GM23338 (cell line): ENCODE results near the gene BCAS3. TPM values are rescaled to one million over a fixed set of nuclear protein-coding genes. Genes with fewer than 3 reads are reported as not detected.

Source experiments
- ATAC-seq: fragments of 200-7000 bp; cut with Tn5 transposase; 3 replicates; pipeline ENCODE4 v1.9.1; 2020
- DNase-seq: peaks from one replicate; pipeline ENCODE4 v3.0.0-alpha.2; 2015; ENCODE audit warnings: low spot score
- H2AFZ ChIP-seq: fragments of 200-600 bp; sonication (generic); 2 replicates; pipeline ENCODE4 v1.8.0; 2016; ENCODE audit warnings: antibody characterized with exemption, mild to moderate bottlenecking, moderate library complexity
- H3F3A ChIP-seq: fragments of 200-600 bp; sonication (generic); replicated peaks from 2 replicates; pipeline ENCODE4 v1.8.0; 2017; ENCODE audit warnings: antibody characterized with exemption, mixed run types, low read depth
- H3K27ac ChIP-seq: fragments of 200-600 bp; sonication (generic); 2 replicates; pipeline ENCODE4 v1.6.1; 2016; ENCODE audit warnings: low read depth
- H3K27me3 ChIP-seq: fragments of 200-600 bp; sonication (generic); 2 replicates; pipeline ENCODE4 v1.8.0; 2016; ENCODE audit warnings: mild to moderate bottlenecking, mixed run types, moderate library complexity; ENCODE audit not compliant: insufficient read depth
- H3K36me3 ChIP-seq: fragments of 200-600 bp; sonication (generic); 2 replicates; pipeline ENCODE4 v1.8.0; 2016; ENCODE audit warnings: mild to moderate bottlenecking; ENCODE audit not compliant: insufficient read depth
- H3K4me1 ChIP-seq: fragments of 200-600 bp; sonication (generic); 2 replicates; pipeline ENCODE4 v1.8.0; 2016; ENCODE audit warnings: mild to moderate bottlenecking, moderate library complexity; ENCODE audit not compliant: insufficient read depth
- H3K4me2 ChIP-seq: fragments of 200-600 bp; sonication (generic); 2 replicates; pipeline ENCODE4 v1.7.1; 2017; ENCODE audit warnings: mixed run types
- H3K4me3 ChIP-seq: fragments of 200-600 bp; sonication (generic); 2 replicates; pipeline ENCODE4 v1.6.1; 2016; ENCODE audit warnings: mixed run types
- H3K79me2 ChIP-seq: fragments of 200-600 bp; sonication (generic); replicated peaks from 2 replicates; pipeline ENCODE4 v1.8.0; 2017; ENCODE audit warnings: mild to moderate bottlenecking; ENCODE audit not compliant: insufficient read depth
- H3K9me2 ChIP-seq: fragments of 200-600 bp; sonication (generic); 2 replicates; pipeline ENCODE4 v1.8.0; 2017; ENCODE audit not compliant: insufficient read depth
- H4K20me1 ChIP-seq: fragments of 200-600 bp; sonication (generic); replicated peaks from 2 replicates; pipeline ENCODE4 v1.8.0; 2017; ENCODE audit warnings: mild to moderate bottlenecking; ENCODE audit not compliant: insufficient read depth
- H3K27ac Mint-ChIP-seq: 2 replicates; pipeline ENCODE4 v1.8.0; 2020; ENCODE audit warnings: inconsistent platforms, mild to moderate bottlenecking, moderate library complexity, mixed read lengths
- H3K27me3 Mint-ChIP-seq: 3 replicates; pipeline ENCODE4 v1.8.0; 2022; ENCODE audit warnings: low read depth, mild to moderate bottlenecking, moderate library complexity, mixed read lengths, inconsistent platforms; ENCODE audit not compliant: insufficient read depth, poor library complexity
- H3K36me3 Mint-ChIP-seq: 3 replicates; pipeline ENCODE4 v1.8.0; 2021; ENCODE audit warnings: low read depth, mild to moderate bottlenecking, inconsistent platforms, moderate library complexity, mixed read lengths
- H3K4me1 Mint-ChIP-seq: 3 replicates; pipeline ENCODE4 v1.8.0; 2020; ENCODE audit warnings: mild to moderate bottlenecking, inconsistent platforms, mixed read lengths
- H3K4me3 Mint-ChIP-seq: 3 replicates; pipeline ENCODE4 v1.8.0; 2021; ENCODE audit warnings: moderate library complexity, mild to moderate bottlenecking, inconsistent platforms, mixed read lengths
- H3K9me3 Mint-ChIP-seq: 3 replicates; pipeline ENCODE4 v1.8.0; 2020; ENCODE audit warnings: moderate library complexity, mild to moderate bottlenecking, inconsistent platforms, mixed read lengths
- CREB1 ChIP-seq: fragments of 250-450 bp; sonication (Bioruptor Pico); IDR thresholded peaks from 2 replicates; pipeline ENCODE4 v1.5.0; 2020; ENCODE audit warnings: low read depth, mild to moderate bottlenecking, moderate library complexity
- EZH2 ChIP-seq: fragments of 200-600 bp; sonication (generic); IDR thresholded peaks from one replicate; pipeline ENCODE4 v1.8.0; 2017; ENCODE audit warnings: antibody characterized with exemption, mild to moderate bottlenecking, low read depth; ENCODE audit not compliant: unreplicated experiment
- EZH2phosphoT487 ChIP-seq: fragments of 200-600 bp; sonication (generic); IDR thresholded peaks from one replicate; pipeline ENCODE4 v1.8.1; 2018; ENCODE audit warnings: antibody characterized with exemption; ENCODE audit not compliant: unreplicated experiment
- JUNB ChIP-seq: IDR thresholded peaks from one replicate; pipeline ENCODE4 v1.6.1; 2016; ENCODE audit warnings: antibody characterized with exemption; ENCODE audit not compliant: unreplicated experiment
- NANOG ChIP-seq: IDR thresholded peaks from 2 replicates; pipeline ENCODE4 v1.6.1; 2016; ENCODE audit warnings: antibody characterized with exemption, borderline replicate concordance
- POLR2AphosphoS5 ChIP-seq: IDR thresholded peaks from 2 replicates; pipeline ENCODE4 v1.6.1; 2016; ENCODE audit warnings: antibody characterized with exemption, low read depth
- STAT1 ChIP-seq: IDR thresholded peaks from one replicate; pipeline ENCODE4 v1.6.1; 2016; ENCODE audit warnings: antibody characterized with exemption; ENCODE audit not compliant: unreplicated experiment
- ZNF114 ChIP-seq: fragments of 250-450 bp; sonication (Bioruptor Pico); IDR thresholded peaks from 2 replicates; pipeline ENCODE4 v1.5.0; 2020; ENCODE audit warnings: mild to moderate bottlenecking, moderate library complexity
- ZNF331 ChIP-seq: fragments of 250-450 bp; sonication (Bioruptor Pico); IDR thresholded peaks from 2 replicates; pipeline ENCODE4 v1.5.0; 2020; ENCODE audit warnings: low read depth, mild to moderate bottlenecking, moderate library complexity
- polyA plus RNA-seq: library from polyadenylated mRNA; unstranded; fragments of >200 nt; fragmentation: Nextera tagmentation; extraction: Ambion mirVana; gene quantifications from 2 replicates; pipeline ENCODE4 v1.2.1, GENCODE V29; 2016
- total RNA-seq: library from RNA; depleted of rRNA; stranded (reverse); fragments of >200 nt; shearing (Covaris generic); gene quantifications from 2 replicates; pipeline ENCODE4 v1.2.3, GENCODE V29; 2014
- TF ChIP-seq, protein P1 (sequence below): IDR thresholded peaks from one replicate; pipeline ENCODE4 v1.6.1; 2018; ENCODE audit warnings: antibody characterized with exemption; ENCODE audit not compliant: unreplicated experiment
- TF ChIP-seq, protein P2 (sequence below), 2 experiments: fragments of 200-600 bp in 1 of 2; sonication (generic) in 1 of 2; conservative IDR thresholded peaks; 2 replicates each; pipeline versions ENCODE4 v1.5.1 to v1.6.1; 2016 to 2017; ENCODE audit warnings: antibody characterized with exemption in 2 of 2, low read depth in 2 of 2, mild to moderate bottlenecking in 2 of 2, moderate library complexity in 1 of 2
- TF ChIP-seq, protein P3 (sequence below): IDR thresholded peaks from 2 replicates; pipeline ENCODE4 v1.6.1; 2016; ENCODE audit warnings: antibody characterized with exemption
- TF ChIP-seq, protein P4 (sequence below): fragments of 250-450 bp; sonication (Bioruptor Pico); IDR thresholded peaks from 2 replicates; pipeline ENCODE4 v1.5.0; 2020; ENCODE audit warnings: mild to moderate bottlenecking, moderate library complexity

BCAS3 gene
- total and polyA plus RNA-seq, 2 experiments from 2014 or later = 8.2 to 28.0 TPM

DNA sequence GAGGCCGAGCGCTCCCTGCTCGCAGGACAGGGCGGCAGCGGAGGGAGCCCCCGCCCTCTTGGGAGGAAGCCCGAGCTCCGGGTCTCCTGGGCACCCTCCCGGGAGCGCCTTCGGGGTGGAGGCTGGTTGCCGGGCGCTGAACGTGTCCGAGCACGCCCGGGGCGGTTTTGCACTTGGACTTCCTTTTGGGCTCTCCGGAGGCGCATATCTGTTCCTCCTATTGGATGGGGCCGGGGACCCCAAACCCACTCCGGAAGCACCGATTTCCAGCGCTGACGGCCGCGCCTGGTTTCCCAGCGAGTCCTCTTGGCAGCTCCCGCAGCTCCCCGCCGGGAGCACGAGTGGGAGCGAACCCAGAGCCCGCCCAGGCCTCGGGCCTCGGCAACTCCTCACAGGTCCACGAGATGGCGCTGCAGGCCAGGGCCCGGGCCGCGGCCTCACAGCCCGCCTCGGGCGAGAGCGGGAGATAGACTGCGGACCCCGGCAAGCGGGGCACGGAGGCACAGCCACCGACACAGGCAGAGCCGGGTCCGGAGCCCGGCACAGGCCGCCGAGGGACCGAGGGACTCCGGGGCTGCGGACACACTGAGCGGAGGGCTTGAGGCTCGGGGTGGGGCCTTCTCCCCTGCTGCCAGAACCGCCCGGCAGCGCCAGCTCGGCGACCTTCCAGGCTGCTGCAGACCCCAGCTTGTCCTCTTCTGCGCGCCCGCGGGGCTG lies 734.6 kb downstream of the BCAS3 start:
- peaks cover 89% of the 10 kb centered on the region for H3K27me3 Mint-ChIP-seq
- H3K4me3 Mint-ChIP-seq = peak overlapping the region; percentile 64; the same call in 2 of the 3 replicates
- peaks cover 20% of the 10 kb centered on the region; the same call in 1 of the 2 replicates for H3K4me1 ChIP-seq
- H3F3A ChIP-seq = 0 out of 2 replicates have a peak, but pooled peaks cover 2% of the 10 kb centered on the region
- DNase-seq (peak; percentile 78), ATAC-seq (peak; percentile 55)
- H3K4me3 ChIP-seq = peak overlapping the region; percentile 77
- H3K4me1 Mint-ChIP-seq = peaks cover 24% of the 10 kb centered on the region
- no peak overlapping the region for H3K27ac Mint-ChIP-seq
- TF ChIP-seq, protein P1, sequence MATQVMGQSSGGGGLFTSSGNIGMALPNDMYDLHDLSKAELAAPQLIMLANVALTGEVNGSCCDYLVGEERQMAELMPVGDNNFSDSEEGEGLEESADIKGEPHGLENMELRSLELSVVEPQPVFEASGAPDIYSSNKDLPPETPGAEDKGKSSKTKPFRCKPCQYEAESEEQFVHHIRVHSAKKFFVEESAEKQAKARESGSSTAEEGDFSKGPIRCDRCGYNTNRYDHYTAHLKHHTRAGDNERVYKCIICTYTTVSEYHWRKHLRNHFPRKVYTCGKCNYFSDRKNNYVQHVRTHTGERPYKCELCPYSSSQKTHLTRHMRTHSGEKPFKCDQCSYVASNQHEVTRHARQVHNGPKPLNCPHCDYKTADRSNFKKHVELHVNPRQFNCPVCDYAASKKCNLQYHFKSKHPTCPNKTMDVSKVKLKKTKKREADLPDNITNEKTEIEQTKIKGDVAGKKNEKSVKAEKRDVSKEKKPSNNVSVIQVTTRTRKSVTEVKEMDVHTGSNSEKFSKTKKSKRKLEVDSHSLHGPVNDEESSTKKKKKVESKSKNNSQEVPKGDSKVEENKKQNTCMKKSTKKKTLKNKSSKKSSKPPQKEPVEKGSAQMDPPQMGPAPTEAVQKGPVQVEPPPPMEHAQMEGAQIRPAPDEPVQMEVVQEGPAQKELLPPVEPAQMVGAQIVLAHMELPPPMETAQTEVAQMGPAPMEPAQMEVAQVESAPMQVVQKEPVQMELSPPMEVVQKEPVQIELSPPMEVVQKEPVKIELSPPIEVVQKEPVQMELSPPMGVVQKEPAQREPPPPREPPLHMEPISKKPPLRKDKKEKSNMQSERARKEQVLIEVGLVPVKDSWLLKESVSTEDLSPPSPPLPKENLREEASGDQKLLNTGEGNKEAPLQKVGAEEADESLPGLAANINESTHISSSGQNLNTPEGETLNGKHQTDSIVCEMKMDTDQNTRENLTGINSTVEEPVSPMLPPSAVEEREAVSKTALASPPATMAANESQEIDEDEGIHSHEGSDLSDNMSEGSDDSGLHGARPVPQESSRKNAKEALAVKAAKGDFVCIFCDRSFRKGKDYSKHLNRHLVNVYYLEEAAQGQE = no peak
- TF ChIP-seq ZNF114 (CRISPR knock-in tag) = no peak
- 0 out of 2 replicates have a peak, but pooled peaks have one; percentile 14 for TF ChIP-seq NANOG
- TF ChIP-seq ZNF331 = no peak
- TF ChIP-seq, protein P2, sequence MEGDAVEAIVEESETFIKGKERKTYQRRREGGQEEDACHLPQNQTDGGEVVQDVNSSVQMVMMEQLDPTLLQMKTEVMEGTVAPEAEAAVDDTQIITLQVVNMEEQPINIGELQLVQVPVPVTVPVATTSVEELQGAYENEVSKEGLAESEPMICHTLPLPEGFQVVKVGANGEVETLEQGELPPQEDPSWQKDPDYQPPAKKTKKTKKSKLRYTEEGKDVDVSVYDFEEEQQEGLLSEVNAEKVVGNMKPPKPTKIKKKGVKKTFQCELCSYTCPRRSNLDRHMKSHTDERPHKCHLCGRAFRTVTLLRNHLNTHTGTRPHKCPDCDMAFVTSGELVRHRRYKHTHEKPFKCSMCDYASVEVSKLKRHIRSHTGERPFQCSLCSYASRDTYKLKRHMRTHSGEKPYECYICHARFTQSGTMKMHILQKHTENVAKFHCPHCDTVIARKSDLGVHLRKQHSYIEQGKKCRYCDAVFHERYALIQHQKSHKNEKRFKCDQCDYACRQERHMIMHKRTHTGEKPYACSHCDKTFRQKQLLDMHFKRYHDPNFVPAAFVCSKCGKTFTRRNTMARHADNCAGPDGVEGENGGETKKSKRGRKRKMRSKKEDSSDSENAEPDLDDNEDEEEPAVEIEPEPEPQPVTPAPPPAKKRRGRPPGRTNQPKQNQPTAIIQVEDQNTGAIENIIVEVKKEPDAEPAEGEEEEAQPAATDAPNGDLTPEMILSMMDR (conservative IDR thresholded peaks at IDR 0.05; ENCODE audit: low read depth in 2 of 2) = peak; percentile 87 to 92
- TF ChIP-seq JUNB = no peak
- TF ChIP-seq, protein P3, sequence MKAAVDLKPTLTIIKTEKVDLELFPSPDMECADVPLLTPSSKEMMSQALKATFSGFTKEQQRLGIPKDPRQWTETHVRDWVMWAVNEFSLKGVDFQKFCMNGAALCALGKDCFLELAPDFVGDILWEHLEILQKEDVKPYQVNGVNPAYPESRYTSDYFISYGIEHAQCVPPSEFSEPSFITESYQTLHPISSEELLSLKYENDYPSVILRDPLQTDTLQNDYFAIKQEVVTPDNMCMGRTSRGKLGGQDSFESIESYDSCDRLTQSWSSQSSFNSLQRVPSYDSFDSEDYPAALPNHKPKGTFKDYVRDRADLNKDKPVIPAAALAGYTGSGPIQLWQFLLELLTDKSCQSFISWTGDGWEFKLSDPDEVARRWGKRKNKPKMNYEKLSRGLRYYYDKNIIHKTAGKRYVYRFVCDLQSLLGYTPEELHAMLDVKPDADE = no peak
- peak; percentile 17 for TF ChIP-seq EZH2
- TF ChIP-seq POLR2AphosphoS5 = no peak
- TF ChIP-seq EZH2phosphoT487 = no peak
- no peak for TF ChIP-seq STAT1
- TF ChIP-seq, protein P4, sequence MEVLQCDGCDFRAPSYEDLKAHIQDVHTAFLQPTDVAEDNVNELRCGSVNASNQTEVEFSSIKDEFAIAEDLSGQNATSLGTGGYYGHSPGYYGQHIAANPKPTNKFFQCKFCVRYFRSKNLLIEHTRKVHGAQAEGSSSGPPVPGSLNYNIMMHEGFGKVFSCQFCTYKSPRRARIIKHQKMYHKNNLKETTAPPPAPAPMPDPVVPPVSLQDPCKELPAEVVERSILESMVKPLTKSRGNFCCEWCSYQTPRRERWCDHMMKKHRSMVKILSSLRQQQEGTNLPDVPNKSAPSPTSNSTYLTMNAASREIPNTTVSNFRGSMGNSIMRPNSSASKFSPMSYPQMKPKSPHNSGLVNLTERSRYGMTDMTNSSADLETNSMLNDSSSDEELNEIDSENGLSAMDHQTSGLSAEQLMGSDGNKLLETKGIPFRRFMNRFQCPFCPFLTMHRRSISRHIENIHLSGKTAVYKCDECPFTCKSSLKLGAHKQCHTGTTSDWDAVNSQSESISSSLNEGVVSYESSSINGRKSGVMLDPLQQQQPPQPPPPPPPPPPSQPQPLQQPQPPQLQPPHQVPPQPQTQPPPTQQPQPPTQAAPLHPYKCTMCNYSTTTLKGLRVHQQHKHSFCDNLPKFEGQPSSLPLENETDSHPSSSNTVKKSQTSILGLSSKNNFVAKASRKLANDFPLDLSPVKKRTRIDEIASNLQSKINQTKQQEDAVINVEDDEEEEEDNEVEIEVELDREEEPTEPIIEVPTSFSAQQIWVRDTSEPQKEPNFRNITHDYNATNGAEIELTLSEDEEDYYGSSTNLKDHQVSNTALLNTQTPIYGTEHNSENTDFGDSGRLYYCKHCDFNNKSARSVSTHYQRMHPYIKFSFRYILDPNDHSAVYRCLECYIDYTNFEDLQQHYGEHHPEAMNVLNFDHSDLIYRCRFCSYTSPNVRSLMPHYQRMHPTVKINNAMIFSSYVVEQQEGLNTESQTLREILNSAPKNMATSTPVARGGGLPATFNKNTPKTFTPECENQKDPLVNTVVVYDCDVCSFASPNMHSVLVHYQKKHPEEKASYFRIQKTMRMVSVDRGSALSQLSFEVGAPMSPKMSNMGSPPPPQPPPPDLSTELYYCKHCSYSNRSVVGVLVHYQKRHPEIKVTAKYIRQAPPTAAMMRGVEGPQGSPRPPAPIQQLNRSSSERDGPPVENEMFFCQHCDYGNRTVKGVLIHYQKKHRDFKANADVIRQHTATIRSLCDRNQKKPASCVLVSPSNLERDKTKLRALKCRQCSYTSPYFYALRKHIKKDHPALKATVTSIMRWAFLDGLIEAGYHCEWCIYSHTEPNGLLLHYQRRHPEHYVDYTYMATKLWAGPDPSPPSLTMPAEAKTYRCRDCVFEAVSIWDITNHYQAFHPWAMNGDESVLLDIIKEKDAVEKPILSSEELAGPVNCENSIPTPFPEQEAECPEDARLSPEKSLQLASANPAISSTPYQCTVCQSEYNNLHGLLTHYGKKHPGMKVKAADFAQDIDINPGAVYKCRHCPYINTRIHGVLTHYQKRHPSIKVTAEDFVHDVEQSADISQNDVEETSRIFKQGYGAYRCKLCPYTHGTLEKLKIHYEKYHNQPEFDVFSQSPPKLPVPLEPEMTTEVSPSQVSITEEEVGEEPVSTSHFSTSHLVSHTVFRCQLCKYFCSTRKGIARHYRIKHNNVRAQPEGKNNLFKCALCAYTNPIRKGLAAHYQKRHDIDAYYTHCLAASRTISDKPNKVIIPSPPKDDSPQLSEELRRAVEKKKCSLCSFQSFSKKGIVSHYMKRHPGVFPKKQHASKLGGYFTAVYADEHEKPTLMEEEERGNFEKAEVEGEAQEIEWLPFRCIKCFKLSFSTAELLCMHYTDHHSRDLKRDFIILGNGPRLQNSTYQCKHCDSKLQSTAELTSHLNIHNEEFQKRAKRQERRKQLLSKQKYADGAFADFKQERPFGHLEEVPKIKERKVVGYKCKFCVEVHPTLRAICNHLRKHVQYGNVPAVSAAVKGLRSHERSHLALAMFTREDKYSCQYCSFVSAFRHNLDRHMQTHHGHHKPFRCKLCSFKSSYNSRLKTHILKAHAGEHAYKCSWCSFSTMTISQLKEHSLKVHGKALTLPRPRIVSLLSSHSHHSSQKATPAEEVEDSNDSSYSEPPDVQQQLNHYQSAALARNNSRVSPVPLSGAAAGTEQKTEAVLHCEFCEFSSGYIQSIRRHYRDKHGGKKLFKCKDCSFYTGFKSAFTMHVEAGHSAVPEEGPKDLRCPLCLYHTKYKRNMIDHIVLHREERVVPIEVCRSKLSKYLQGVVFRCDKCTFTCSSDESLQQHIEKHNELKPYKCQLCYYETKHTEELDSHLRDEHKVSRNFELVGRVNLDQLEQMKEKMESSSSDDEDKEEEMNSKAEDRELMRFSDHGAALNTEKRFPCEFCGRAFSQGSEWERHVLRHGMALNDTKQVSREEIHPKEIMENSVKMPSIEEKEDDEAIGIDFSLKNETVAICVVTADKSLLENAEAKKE (CRISPR knock-in tag) = no peak
- TF ChIP-seq CREB1 = no peak
- peaks cover 95% of the 10 kb centered on the region for H3K27me3 ChIP-seq
- peak overlapping the region; percentile 93 for H3K4me2 ChIP-seq
- no peak overlapping the region for H3K27ac ChIP-seq
- no peaks in the 10 kb centered on the region for H3K9me2 ChIP-seq
- H3K9me3 Mint-ChIP-seq = no peaks in the 10 kb centered on the region
- peaks cover 12% of the 10 kb centered on the region; the same call in 1 of the 2 replicates for H4K20me1 ChIP-seq
- no peaks in the 10 kb centered on the region for H3K79me2 ChIP-seq
- no peaks in the 10 kb centered on the region for H3K36me3 ChIP-seq
- no peaks in the 10 kb centered on the region; the same call in 2 of the 3 replicates for H3K36me3 Mint-ChIP-seq
- peak overlapping the region; percentile 96 for H2AFZ ChIP-seq
